Stimulated activated CD8-positive, alpha-beta memory T cell treated with anti-CD3 and anti-CD28 coated beads, Interleukin-12 subunit alpha, Interleukin-12 subunit beta, amount 100 ng/mL, for 24 hours (primary cell): ENCODE data around the gene COL23A1.

ENCODE experiments used
- DNase-seq: peaks from one replicate; pipeline ENCODE4 v3.0.0-alpha.2; 2020; ENCODE audit errors: extremely low read depth

Gene COL23A1

DNA sequence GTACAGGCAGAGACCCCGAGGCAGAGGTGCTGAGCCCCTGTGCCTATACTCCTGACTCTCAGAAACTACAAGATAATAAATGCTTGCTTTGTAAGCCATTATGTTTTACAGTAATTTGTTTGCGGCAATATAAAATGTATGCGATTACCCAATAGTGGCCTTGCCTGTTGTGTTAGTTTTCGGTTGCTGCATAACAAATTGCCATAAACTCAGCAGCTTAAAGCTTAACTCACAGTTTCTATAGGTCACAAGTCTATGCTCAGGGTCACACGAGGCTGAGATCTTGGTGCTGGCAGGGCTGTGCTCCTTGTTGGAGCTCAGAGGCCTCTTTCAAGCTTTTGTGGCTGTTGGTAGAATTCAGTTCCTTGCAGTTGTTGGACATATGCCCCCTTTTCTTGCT, 114.8 kb downstream of the COL23A1 start:
- DNase-seq: no peak

- no peak for DNase-seq
Measured at GRCh38 chr5:178474562-178475184, 115.5 kb downstream of the COL23A1 start.

DNA sequence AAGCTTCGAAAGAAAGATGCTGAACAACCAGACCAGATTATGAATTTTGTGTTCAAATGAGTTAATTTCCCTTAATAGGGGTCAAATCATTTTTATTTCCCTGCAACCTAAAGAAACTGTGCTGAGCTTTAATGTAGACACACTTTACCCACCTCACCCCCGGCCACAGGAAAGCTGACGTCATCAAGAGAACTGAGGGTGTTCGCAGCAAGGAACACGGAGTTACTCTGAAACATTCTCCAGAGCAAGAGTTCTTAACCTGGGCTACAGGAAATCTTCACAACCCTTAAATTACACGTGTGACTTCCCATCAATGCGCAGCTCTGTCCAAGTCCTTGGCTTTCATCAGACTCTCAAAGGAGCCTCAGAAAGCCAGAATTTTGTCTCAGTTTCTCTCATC, 116.3 kb downstream of the COL23A1 start:
- DNase-seq: no peak

DNA sequence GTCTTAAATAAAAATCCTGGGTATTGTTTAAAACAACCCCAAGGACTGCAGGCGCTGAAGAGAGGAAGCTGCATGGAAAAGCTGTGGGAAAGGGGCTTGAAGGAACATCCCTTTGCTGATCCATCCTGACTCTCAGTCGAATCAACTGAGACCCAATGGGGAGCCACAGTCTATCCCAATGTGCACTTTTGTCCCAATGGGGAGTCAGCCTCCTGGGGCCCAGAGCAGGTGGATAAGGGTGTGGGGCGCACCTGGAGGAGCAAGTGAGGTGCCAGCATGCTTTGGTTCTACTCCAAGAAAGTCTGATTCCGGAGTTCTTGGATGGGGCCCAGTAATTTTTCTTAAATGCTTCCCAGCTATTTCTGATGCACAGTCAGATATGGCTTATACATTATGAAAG, 118.1 kb downstream of the COL23A1 start:
- no peak for DNase-seq

GRCh38 chr5:178471711-178472110, 118.5 kb downstream of the COL23A1 start:
- no peak for DNase-seq

- no peak for DNase-seq
Measured at GRCh38 chr5:178470760-178471025, 119.5 kb downstream of the COL23A1 start.

DNA sequence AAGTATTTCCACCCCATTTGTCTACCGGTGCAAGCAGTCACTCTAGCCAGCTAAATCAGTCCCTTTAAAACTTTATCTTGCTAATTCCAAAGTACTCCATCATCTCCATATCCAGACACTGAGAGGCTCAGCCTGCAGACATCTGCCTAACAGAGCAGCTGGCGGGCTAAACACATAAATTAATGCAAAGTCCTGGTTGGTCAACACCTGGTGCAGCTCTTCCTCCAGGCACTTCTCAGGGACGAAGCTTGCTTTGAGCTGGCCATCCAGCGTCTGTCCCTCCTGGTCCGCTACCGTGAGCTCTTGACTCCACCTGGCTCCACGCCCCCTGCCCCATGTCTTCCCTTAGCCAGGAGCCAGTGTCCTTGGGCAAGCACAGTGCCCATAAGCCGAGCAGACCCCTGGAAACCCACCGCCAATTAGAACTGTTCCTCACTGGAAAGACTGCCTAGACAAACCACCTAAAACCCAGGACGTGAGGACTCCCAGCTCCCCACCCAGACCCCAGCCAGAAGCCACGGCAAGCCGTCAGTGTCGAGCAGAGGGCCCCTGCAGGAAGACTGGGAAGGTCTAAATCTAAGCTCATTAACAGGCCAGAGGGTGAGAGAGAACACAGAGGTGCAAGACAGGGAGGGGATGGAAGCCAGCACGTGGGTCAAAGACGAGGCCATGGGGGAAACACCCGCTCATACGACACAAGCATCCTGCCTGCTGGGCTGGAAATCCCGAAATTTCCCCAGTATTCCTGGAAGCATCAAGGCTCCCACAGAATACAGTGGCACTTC, 120.0 kb downstream of the COL23A1 start:
- no peak for DNase-seq

DNA sequence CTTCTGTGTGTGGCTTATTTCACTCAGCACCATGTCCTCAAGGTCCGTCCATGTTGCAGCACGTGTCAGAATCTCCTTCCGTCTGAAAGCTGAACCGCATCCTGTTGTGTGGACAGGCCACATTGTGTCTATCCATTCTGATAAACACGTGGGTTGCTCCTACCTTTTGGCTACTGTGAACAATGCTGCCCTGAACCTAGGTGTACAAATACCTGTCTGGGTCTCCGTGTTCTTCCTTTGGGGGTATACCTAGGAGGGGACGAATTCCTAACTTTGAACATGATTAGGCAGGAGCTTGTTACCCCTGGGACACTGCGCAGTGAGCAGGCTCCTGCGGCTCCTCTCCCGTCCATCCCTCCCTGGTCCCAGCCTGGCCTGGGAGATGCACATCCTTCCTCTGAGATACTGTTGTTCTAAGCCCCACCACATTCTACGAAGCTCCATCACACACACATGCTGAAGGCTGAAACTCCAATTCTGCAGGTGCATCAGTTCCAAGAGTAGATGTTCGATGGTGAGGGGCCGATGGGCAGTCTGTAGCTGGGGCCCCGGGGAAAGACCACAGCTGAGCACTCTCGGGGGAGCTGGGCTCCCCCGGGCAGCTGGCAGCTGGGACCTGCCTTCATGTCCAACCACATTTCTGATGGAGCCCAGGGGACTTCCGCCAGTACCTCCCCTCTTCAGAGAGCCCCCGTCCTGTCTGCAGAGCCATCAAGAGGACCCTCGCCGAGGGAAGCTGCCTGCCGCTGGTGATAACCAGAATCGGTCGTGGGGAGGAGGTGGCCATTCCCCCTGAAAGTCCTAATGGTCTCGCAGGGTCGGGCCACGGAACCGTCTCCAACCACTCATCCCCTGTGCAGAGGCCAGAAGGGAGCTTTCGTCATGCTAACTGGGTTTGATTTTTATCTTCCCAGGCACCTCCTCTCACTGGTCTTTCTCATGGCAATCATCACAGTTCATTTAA, 120.9 kb downstream of the COL23A1 start:
- DNase-seq: no peak

DNA sequence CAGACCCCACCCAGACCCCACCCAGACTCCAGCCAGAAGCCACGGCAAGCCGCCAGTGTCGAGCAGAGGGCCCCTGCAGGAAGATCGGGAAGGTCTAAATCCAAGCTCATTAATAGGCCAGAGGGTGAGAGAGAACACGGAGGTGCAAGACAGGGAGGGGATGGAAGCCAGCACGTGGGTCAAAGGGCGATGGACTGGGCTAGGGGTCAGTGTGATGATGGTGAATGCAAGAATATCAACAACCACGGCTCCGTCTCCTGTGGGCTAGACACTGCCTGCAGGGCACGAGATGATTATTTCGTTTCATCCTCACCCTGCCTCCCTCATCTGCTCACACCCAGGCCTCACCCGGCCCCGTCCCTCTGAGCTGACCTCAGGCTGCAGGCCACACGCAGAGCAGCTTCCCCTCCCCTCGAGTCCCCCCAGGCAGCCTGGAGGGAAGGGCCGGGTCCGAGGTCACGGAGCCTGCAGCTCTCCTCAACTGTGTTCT, 122.0 kb downstream of the COL23A1 start:
- no peak for DNase-seq

GRCh38 chr5:178467568-178468195, 122.5 kb downstream of the COL23A1 start:
- no peak for DNase-seq

- no peak for DNase-seq
Measured at GRCh38 chr5:178467205-178467567, 123.0 kb downstream of the COL23A1 start.

- no peak for DNase-seq
Measured at GRCh38 chr5:178466342-178466741, 123.9 kb downstream of the COL23A1 start.

DNA sequence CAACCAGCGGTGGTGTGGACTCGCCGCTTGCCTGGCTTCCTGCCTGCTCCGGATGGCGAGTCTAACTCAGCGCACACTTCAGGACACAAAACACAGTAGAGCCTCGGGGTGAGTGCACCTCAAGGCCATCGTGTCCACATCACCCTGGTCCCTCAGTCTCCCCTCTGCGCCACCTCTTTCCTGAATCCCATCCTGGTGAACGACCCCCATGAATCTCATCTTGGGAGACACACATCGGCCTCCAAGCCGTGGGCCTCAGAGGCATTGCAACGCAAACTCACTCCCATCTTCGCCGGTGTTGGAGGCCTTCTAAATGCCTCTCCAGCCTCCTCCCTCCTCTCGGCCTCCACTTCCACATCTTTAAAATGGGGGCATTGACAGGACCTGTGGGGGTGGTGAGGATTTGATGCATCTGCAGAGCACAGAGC, 124.3 kb downstream of the COL23A1 start:
- DNase-seq: no peak

DNA sequence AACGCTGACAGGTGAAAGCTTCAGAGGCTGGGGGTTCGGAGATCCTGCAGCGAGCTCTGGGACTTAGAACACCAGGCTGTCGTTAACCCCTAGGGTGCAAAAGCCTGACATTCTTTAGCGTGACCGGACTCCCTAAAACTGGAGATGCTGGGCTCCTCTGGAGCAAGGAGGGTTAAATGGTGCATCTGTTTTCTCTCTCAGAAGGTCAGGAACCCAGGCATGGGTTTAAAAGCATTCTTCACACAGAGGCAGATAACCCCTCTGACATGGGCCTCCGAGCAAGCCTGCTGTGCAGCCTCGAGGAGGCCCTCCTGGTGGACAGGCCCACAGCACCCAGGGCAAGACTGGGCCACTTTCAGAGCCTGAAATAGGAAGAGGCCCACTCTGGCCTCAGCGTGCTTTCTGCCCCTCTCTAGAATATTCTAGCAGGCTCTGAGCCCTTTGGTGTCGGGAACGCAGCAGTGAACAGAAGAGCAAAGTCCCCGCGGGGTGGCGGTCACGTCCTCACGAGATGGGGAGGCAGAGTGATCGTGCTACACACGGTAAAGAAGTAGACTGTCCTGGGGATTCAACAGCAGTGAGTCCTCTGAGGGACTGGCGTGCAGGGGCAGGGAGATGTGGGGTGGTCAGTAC, 124.8 kb downstream of the COL23A1 start:
- DNase-seq: no peak

DNA sequence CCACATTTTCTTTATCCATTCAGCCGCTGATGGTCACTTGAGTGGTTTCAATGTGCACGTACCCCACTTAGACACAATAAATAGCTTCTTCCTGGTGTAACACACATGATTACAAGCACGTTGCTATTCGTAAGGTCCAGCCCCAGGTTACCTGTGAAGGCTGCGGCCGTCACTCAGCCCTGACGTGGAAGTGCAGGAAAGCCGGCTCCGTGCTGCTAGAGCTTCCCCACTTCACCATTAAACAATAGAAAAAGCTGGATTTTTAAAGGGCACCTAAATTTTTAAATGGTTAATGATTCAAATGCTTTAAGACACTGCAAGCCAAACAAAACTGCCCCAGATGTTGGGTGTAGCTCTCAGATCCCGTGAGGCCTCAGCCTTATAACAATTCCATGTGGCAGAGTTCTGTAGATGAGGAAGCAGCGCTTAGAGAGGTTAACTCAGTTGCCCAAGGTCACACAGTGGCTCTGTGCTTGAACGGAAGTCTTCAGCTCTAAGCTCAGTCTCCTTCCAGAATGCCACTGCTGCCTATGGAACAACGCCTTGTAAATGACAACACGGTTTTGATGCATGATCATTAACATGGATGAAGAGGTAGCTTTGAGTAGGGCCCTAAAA, 125.7 kb downstream of the COL23A1 start:
- no peak for DNase-seq

GRCh38 chr5:178463321-178464155, 126.7 kb downstream of the COL23A1 start:
- no peak for DNase-seq

GRCh38 chr5:178462816-178463215, 127.4 kb downstream of the COL23A1 start:
- DNase-seq: no peak

- no peak for DNase-seq
Measured at GRCh38 chr5:178462076-178462475, 128.1 kb downstream of the COL23A1 start.

GRCh38 chr5:178461004-178461730, 129.0 kb downstream of the COL23A1 start:
- no peak for DNase-seq
